HCT116 (cell line): ENCODE results near the gene INO80C. TPM values are rescaled to one million over a fixed set of nuclear protein-coding genes. Genes with fewer than 3 reads are reported as not detected.

Source experiments
- ATAC-seq: fragments of 200-7000 bp; cut with Tn5 transposase; 2 replicates; pipeline ENCODE4 v1.9.1; 2020; ENCODE audit warnings: mild to moderate bottlenecking, moderate library complexity
- BruUV-seq: library from RNA; stranded (reverse); fragments of 400-500 nt; replicated peaks from 2 replicates; lab custom pipeline; 2021; lab: Mats Ljungman, UMichigan
- CTCF ChIA-PET: fragments of 300-600 bp; sonication (Branson Sonifier 250); formaldehyde crosslinking; loops from one replicate; lab custom pipeline; 2021; ENCODE audit warnings: antibody characterized with exemption; lab: Charles Lee
- POLR2A ChIA-PET: fragments of 300-600, 350-600 bp; sonication (Branson Sonifier 250); formaldehyde crosslinking; loops from one replicate; lab custom pipeline; 2021; ENCODE audit warnings: antibody characterized with exemption; lab: Charles Lee
- RAD21 ChIA-PET, 2 experiments: fragments of 300-600 bp; sonication (Branson Sonifier 250); formaldehyde crosslinking; loops; one replicate each; lab custom pipeline; 2023; ENCODE audit warnings: low total read pairs in 2 of 2; ENCODE audit not compliant: uncharacterized antibody in 2 of 2, unreplicated experiment in 2 of 2, low non-redundant PET in 1 of 2; lab: Charles Lee
- DNase-seq: peaks from one replicate; pipeline ENCODE4 v3.0.0-alpha.2; 2010; ENCODE audit warnings: low read depth, low spot score
- H2AFZ ChIP-seq: fragments of 200-600 bp; shearing (Covaris generic), sonication (generic); 2 replicates; pipeline ENCODE4 v1.6.1; 2017; ENCODE audit warnings: low read depth, mixed run types, mixed read lengths, antibody characterized with exemption, low read length; ENCODE audit not compliant: poor library complexity, severe bottlenecking
- H3K27ac ChIP-seq: 2 replicates; pipeline ENCODE4 v1.5.1; 2012; ENCODE audit warnings: low read depth, low read length
- H3K27me3 ChIP-seq: fragments of 200-600 bp; sonication (generic); 2 replicates; pipeline ENCODE4 v1.6.1; 2016; ENCODE audit warnings: mixed run types, low read length, mixed read lengths; ENCODE audit not compliant: insufficient read depth
- H3K36me3 ChIP-seq, 2 experiments: fragments of 200-500 bp in 1 of 2; fragments of 200-600 bp in 1 of 2; sonication (Bioruptor generic) in 1 of 2; sonication (generic) in 1 of 2; 2 replicates each; pipeline versions ENCODE4 v1.5.1 to v1.6.1; 2014 to 2016; ENCODE audit warnings: low read length in 2 of 2, inconsistent platforms in 1 of 2, mixed read lengths in 1 of 2, mixed run types in 1 of 2; ENCODE audit not compliant: insufficient read depth in 2 of 2, control insufficient read depth in 1 of 2
- H3K4me1 ChIP-seq, 2 experiments: fragments of 200-600 bp in 1 of 2; sonication (generic) in 1 of 2; 2 replicates each; pipeline versions ENCODE4 v1.5.1 to v1.6.1; 2012 to 2017; ENCODE audit warnings: low read length in 2 of 2, inconsistent platforms in 1 of 2, mild to moderate bottlenecking in 1 of 2, mixed read lengths in 1 of 2, mixed run types in 1 of 2, moderate library complexity in 1 of 2; ENCODE audit not compliant: insufficient read depth in 2 of 2, control insufficient read depth in 1 of 2
- H3K4me2 ChIP-seq: fragments of 200-600 bp; sonication (generic); 2 replicates; pipeline ENCODE4 v1.6.1; 2017; ENCODE audit warnings: mixed run types, low read length, mixed read lengths
- H3K4me3 ChIP-seq, 2 experiments: fragments of 200-600 bp in 1 of 2; sonication (generic) in 1 of 2; replicated peaks in 1 of 2; 2 replicates each; pipeline ENCODE4 v1.5.1; 2011 to 2016; ENCODE audit warnings: low read length in 2 of 2, control low read depth in 1 of 2, low read depth in 1 of 2, mild to moderate bottlenecking in 1 of 2, mixed read lengths in 1 of 2, mixed run types in 1 of 2
- H3K79me2 ChIP-seq: fragments of 200-600 bp; sonication (generic); 2 replicates; pipeline ENCODE4 v1.6.1; 2017; ENCODE audit warnings: mild to moderate bottlenecking, mixed run types, low read length, moderate library complexity, mixed read lengths; ENCODE audit not compliant: insufficient read depth
- H3K9ac ChIP-seq: fragments of 200-600 bp; sonication (generic); 2 replicates; pipeline ENCODE4 v1.6.1; 2016; ENCODE audit warnings: low read length, mixed read lengths
- H3K9me2 ChIP-seq: fragments of 200-600 bp; sonication (generic), shearing (Covaris generic); 2 replicates; pipeline ENCODE4 v1.6.1; 2017; ENCODE audit warnings: mixed run types, mild to moderate bottlenecking, moderate library complexity; ENCODE audit not compliant: insufficient read depth
- H3K9me3 ChIP-seq, 2 experiments: fragments of 200-500 bp in 1 of 2; fragments of 200-600 bp in 1 of 2; sonication (Bioruptor generic) in 1 of 2; sonication (generic) in 1 of 2; 2 replicates each; pipeline ENCODE4 v1.6.1; 2014 to 2017; ENCODE audit warnings: low read length in 2 of 2, mixed read lengths in 2 of 2, inconsistent platforms in 1 of 2, low read depth in 1 of 2, mild to moderate bottlenecking in 1 of 2, mixed run types in 1 of 2, moderate library complexity in 1 of 2; ENCODE audit not compliant: control insufficient read depth in 1 of 2, insufficient read depth in 1 of 2
- H4K20me1 ChIP-seq: fragments of 200-600 bp; sonication (generic), shearing (Covaris generic); 2 replicates; pipeline ENCODE4 v1.6.1; 2017; ENCODE audit warnings: mixed run types, mild to moderate bottlenecking, moderate library complexity; ENCODE audit not compliant: insufficient read depth
- CBX3 ChIP-seq: IDR thresholded peaks from 2 replicates; pipeline ENCODE4 v1.6.1; 2012; ENCODE audit warnings: low read depth
- CEBPB ChIP-seq: IDR thresholded peaks from 2 replicates; pipeline ENCODE4 v1.6.1; 2012; ENCODE audit warnings: low read depth
- ELF1 ChIP-seq: IDR thresholded peaks from 2 replicates; pipeline ENCODE4 v1.6.1; 2012; ENCODE audit warnings: low read depth, borderline replicate concordance
- EZH2 ChIP-seq: fragments of 200-600 bp; sonication (generic); IDR thresholded peaks from 2 replicates; pipeline ENCODE4 v1.6.1; 2017; ENCODE audit warnings: antibody characterized with exemption, mixed run types
- EZH2phosphoT487 ChIP-seq: fragments of 200-600 bp; IDR thresholded peaks from 2 replicates; pipeline ENCODE4 v1.6.1; 2018; ENCODE audit warnings: antibody characterized with exemption, borderline replicate concordance
- FOSL1 ChIP-seq: IDR thresholded peaks from 2 replicates; pipeline ENCODE4 v1.6.1; 2012; ENCODE audit warnings: low read depth
- JUND ChIP-seq: IDR thresholded peaks from 2 replicates; pipeline ENCODE4 v1.6.1; 2012
- SIN3A ChIP-seq: IDR thresholded peaks from 2 replicates; pipeline ENCODE4 v1.6.1; 2012; ENCODE audit warnings: low read depth
- SP1 ChIP-seq: IDR thresholded peaks from 2 replicates; pipeline ENCODE4 v1.6.1; 2012; ENCODE audit warnings: low read depth
- SRF ChIP-seq: IDR thresholded peaks from 2 replicates; pipeline ENCODE4 v1.6.1; 2012; ENCODE audit warnings: low read depth
- YY1 ChIP-seq: IDR thresholded peaks from 2 replicates; pipeline ENCODE4 v1.6.1; 2011; ENCODE audit warnings: low read length, low read depth, moderate library complexity, mild to moderate bottlenecking; ENCODE audit not compliant: insufficient replicate concordance; ENCODE audit errors: extremely low read depth
- ZFX ChIP-seq: fragments of 450-650 bp; IDR thresholded peaks from 2 replicates; pipeline ENCODE4 v1.6.1; 2017
- intact Hi-C: fragments of 100-400 bp; cut with micrococcal nuclease; formaldehyde crosslinking; loops from 2 replicates; pipeline ENCODE4 v1.10.0; 2022
- total RNA-seq: library from RNA; stranded (reverse); gene quantifications from one replicate; pipeline ENCODE4 v1.2.1, GENCODE V29; 2021; ENCODE audit not compliant: unreplicated experiment
- TF ChIP-seq, protein P1 (sequence below): IDR thresholded peaks from 2 replicates; pipeline ENCODE4 v1.6.1; 2012; ENCODE audit warnings: low read depth
- TF ChIP-seq, protein P2 (sequence below): IDR thresholded peaks from 2 replicates; pipeline ENCODE4 v1.6.1; 2012

INO80C gene
- total RNA-seq, 1 experiment from 2014 or later = 30.7 TPM

GRCh38 chr18:35516789-35517188, 19.0 kb upstream of the INO80C start:
- BruUV-seq = no TSS peak
- intact Hi-C loops = no loop called here
- ChIA-PET POLR2A (no interaction called here), RAD21 (no interaction called here)
- no peak for DNase-seq
- H3K27ac ChIP-seq = no peak overlapping the region
- TF ChIP-seq, protein P1, sequence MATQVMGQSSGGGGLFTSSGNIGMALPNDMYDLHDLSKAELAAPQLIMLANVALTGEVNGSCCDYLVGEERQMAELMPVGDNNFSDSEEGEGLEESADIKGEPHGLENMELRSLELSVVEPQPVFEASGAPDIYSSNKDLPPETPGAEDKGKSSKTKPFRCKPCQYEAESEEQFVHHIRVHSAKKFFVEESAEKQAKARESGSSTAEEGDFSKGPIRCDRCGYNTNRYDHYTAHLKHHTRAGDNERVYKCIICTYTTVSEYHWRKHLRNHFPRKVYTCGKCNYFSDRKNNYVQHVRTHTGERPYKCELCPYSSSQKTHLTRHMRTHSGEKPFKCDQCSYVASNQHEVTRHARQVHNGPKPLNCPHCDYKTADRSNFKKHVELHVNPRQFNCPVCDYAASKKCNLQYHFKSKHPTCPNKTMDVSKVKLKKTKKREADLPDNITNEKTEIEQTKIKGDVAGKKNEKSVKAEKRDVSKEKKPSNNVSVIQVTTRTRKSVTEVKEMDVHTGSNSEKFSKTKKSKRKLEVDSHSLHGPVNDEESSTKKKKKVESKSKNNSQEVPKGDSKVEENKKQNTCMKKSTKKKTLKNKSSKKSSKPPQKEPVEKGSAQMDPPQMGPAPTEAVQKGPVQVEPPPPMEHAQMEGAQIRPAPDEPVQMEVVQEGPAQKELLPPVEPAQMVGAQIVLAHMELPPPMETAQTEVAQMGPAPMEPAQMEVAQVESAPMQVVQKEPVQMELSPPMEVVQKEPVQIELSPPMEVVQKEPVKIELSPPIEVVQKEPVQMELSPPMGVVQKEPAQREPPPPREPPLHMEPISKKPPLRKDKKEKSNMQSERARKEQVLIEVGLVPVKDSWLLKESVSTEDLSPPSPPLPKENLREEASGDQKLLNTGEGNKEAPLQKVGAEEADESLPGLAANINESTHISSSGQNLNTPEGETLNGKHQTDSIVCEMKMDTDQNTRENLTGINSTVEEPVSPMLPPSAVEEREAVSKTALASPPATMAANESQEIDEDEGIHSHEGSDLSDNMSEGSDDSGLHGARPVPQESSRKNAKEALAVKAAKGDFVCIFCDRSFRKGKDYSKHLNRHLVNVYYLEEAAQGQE = no peak
- no peak for TF ChIP-seq CBX3
- no peak for TF ChIP-seq CEBPB
- no peak for TF ChIP-seq SP1
- TF ChIP-seq SIN3A = no peak
- no peak for TF ChIP-seq EZH2phosphoT487
- TF ChIP-seq, all 23 proteins: peak for 0
- H3K9ac ChIP-seq = no peak overlapping the region
- H3K79me2 ChIP-seq = no peaks in the 10 kb centered on the region
- no peaks in the 10 kb centered on the region for H3K27me3 ChIP-seq
- H2AFZ ChIP-seq = no peak overlapping the region
- no peak overlapping the region for H3K4me2 ChIP-seq
- no peaks in the 10 kb centered on the region for H3K36me3 ChIP-seq
- H4K20me1 ChIP-seq = no peaks in the 10 kb centered on the region
- CTCF ChIA-PET = no interaction called here
- peaks cover 16 to 38% of the 10 kb centered on the region in 2 experiments; a peak in 3 of 4 replicates for H3K4me1 ChIP-seq
- no peak overlapping the region for H3K4me3 ChIP-seq
- no peaks in the 10 kb centered on the region for H3K9me3 ChIP-seq
- H3K9me2 ChIP-seq = no peaks in the 10 kb centered on the region
- no peak for ATAC-seq

GRCh38 chr18:35516351-35516750, 18.6 kb upstream of the INO80C start:
- no peak for TF ChIP-seq YY1
- no peak for TF ChIP-seq EZH2
- TF ChIP-seq, protein P2, sequence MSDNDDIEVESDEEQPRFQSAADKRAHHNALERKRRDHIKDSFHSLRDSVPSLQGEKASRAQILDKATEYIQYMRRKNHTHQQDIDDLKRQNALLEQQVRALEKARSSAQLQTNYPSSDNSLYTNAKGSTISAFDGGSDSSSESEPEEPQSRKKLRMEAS = no peak
- no peak for TF ChIP-seq ELF1
- no peak for TF ChIP-seq JUND
- TF ChIP-seq SRF = no peak
- TF ChIP-seq ZFX = no peak
- no peak for TF ChIP-seq FOSL1
- TF ChIP-seq, protein P1 = no peak
- Histone ChIP-seq H3K9me2 (no peaks in the 10 kb centered on the region), H3K79me2 (no peaks in the 10 kb centered on the region), H3K4me3 (no peak overlapping the region), H3K4me2 (no peak overlapping the region), H3K27me3 (no peaks in the 10 kb centered on the region), H3K4me1 (peaks cover 16 to 38% of the 10 kb centered on the region in 2 experiments; a peak in 3 of 4 replicates), H3K9ac (no peak overlapping the region), H3K36me3 (no peaks in the 10 kb centered on the region), H4K20me1 (no peaks in the 10 kb centered on the region), H3K27ac (no peak overlapping the region), H2AFZ (no peak overlapping the region), H3K9me3 (no peaks in the 10 kb centered on the region)
- DNase-seq (no peak), ATAC-seq (no peak)
- intact Hi-C loops = no loop called here
- ChIA-PET CTCF (no interaction called here), RAD21 (no interaction called here), POLR2A (no interaction called here)
- no TSS peak for BruUV-seq
